Measurements from ENCODE around the gene CTU2.

DNA sequence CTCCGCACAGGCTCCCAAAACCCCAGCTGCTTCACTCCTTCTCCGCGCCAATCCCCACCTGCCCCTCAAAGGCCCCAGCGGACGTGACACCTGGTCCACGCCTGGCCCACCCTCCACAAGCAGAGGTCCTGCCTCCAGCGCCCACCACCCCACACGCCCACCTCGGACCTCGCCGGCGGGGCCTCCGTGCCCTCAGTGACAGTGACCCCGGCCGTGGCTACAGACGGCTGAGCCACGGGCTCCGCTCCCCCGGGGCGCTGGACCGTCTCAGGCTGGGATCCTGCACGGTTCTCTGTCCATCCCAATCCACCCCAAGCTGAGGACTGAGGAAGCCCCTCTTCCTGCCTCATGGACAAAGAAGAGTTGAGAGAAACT lies 53.7 kb downstream of the CTU2 start:
- TF ChIP-seq, protein P1, sequence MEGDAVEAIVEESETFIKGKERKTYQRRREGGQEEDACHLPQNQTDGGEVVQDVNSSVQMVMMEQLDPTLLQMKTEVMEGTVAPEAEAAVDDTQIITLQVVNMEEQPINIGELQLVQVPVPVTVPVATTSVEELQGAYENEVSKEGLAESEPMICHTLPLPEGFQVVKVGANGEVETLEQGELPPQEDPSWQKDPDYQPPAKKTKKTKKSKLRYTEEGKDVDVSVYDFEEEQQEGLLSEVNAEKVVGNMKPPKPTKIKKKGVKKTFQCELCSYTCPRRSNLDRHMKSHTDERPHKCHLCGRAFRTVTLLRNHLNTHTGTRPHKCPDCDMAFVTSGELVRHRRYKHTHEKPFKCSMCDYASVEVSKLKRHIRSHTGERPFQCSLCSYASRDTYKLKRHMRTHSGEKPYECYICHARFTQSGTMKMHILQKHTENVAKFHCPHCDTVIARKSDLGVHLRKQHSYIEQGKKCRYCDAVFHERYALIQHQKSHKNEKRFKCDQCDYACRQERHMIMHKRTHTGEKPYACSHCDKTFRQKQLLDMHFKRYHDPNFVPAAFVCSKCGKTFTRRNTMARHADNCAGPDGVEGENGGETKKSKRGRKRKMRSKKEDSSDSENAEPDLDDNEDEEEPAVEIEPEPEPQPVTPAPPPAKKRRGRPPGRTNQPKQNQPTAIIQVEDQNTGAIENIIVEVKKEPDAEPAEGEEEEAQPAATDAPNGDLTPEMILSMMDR (IDR thresholded peaks at IDR 0.05) = no peak
- no peak for TF ChIP-seq POLR2A (IDR thresholded peaks at IDR 0.05)

Measured in esophagus squamous epithelium (tissue), 4 donors.